Measurements from ENCODE around the gene ADORA1. TPM values are rescaled to one million over a fixed set of nuclear protein-coding genes. Genes with fewer than 3 reads are reported as not detected.

ADORA1 gene
- total RNA-seq, 3 donors from 2014 or later (not counting 1 experiment from before 2014, with no cell fraction given): not detected

DNA sequence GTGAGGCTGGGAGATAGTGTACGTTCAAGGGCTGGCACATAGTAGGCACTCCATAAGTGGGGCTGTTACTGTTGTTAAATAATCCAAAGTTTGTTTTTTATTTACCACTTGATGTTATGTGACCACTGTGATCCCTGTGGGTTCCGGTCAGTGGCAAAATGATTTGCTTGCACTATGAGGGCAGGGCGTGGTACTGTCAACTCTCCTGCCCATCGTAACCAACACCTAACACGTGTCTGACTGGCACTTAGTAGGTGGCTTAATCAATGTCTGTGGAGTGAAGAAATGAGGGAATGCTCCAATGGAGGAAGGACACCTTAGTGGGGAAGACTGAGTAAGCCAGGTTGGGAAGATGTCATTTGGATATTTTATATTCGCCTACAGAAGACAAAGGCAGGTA lies 14.6 kb downstream of the ADORA1 start:
- no peaks in the 10 kb centered on the region for H3K9me3 ChIP-seq (ENCODE audit: control insufficient read depth, insufficient read depth, low read length)
- Mint-ChIP-seq H3K4me1 (no peaks in the 10 kb centered on the region), H3K9me3 (no peaks in the 10 kb centered on the region), H3K36me3 (no peaks in the 10 kb centered on the region), H3K4me3 (no peak overlapping the region), H3K27me3 (ENCODE audit: low read depth in 2 of 2) (peaks cover 0 to 6% of the 10 kb centered on the region in 2 donors), H3K27ac (no peak overlapping the region)
- no peaks in the 10 kb centered on the region for H3K27me3 ChIP-seq (ENCODE audit: control insufficient read depth, insufficient read depth, low read length)
- ATAC-seq (no peak), DNase-seq (no peak)
- TF ChIP-seq, protein P1, sequence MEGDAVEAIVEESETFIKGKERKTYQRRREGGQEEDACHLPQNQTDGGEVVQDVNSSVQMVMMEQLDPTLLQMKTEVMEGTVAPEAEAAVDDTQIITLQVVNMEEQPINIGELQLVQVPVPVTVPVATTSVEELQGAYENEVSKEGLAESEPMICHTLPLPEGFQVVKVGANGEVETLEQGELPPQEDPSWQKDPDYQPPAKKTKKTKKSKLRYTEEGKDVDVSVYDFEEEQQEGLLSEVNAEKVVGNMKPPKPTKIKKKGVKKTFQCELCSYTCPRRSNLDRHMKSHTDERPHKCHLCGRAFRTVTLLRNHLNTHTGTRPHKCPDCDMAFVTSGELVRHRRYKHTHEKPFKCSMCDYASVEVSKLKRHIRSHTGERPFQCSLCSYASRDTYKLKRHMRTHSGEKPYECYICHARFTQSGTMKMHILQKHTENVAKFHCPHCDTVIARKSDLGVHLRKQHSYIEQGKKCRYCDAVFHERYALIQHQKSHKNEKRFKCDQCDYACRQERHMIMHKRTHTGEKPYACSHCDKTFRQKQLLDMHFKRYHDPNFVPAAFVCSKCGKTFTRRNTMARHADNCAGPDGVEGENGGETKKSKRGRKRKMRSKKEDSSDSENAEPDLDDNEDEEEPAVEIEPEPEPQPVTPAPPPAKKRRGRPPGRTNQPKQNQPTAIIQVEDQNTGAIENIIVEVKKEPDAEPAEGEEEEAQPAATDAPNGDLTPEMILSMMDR (IDR thresholded peaks at IDR 0.05): no peak
- no peaks in the 10 kb centered on the region for H3K4me1 ChIP-seq (ENCODE audit: control insufficient read depth, insufficient read depth, low read length)
- intact Hi-C loops (cut with micrococcal nuclease): no loop called here
- H3K27ac ChIP-seq (ENCODE audit: low read length): no peak overlapping the region
- H3K36me3 ChIP-seq (ENCODE audit: control insufficient read depth, insufficient read depth, low read length): no peaks in the 10 kb centered on the region
- no peak overlapping the region for H3K4me3 ChIP-seq (ENCODE audit: low read length)
- WGBS (ENCODE audit: insufficient coverage): 93% methylated on average over 6 of the region's 6 CpGs

DNA sequence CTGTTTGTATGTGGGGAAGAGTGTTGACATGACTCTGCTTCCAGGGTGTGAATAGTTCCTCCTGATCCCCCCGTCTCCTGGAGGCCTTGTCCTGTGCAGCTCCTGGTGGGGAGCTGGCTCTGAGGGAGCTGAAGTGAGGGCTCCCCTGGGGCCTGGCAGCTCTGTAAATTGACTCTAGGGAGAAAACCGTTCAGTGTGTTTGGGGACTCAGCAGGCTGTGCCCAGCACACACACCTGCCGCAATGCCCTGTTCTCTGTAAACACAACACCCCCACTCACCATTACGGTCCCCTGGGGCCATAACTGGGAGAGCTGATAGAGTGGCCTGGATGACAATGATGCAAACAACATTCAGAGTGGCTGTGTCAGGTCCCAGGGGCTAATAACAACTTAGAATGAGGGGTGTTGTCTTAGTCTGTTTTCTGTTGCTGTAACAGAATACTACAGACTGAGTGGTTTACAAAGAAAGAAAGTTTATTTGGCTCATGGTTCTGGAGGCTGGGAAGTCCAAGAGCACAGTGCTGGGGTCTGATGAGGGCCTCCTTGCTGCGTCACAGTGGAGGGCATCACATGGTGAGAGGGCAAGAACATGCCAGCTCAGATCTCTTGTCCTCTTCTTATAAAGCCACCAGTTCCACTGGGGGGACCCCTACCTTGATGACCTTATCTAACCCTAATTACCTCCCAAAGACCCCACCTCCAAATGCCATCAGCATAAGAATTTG lies 15.3 kb downstream of the ADORA1 start:
- H3K27me3 ChIP-seq (ENCODE audit: control insufficient read depth, insufficient read depth, low read length): no peaks in the 10 kb centered on the region
- TF ChIP-seq, protein P1 (IDR thresholded peaks at IDR 0.05): no peak
- Mint-ChIP-seq H3K4me1 (no peaks in the 10 kb centered on the region), H3K27me3 (ENCODE audit: low read depth in 2 of 2) (peaks cover 0 to 3% of the 10 kb centered on the region in 2 donors), H3K9me3 (no peaks in the 10 kb centered on the region), H3K27ac (no peak overlapping the region), H3K36me3 (no peaks in the 10 kb centered on the region), H3K4me3 (no peak overlapping the region)
- intact Hi-C loops (cut with micrococcal nuclease): no loop called here
- H3K36me3 ChIP-seq (ENCODE audit: control insufficient read depth, insufficient read depth, low read length): no peaks in the 10 kb centered on the region
- no peaks in the 10 kb centered on the region for H3K4me1 ChIP-seq (ENCODE audit: control insufficient read depth, insufficient read depth, low read length)
- ATAC-seq: no peak
- no peaks in the 10 kb centered on the region for H3K9me3 ChIP-seq (ENCODE audit: control insufficient read depth, insufficient read depth, low read length)
- DNase-seq: no peak
- no peak overlapping the region for H3K4me3 ChIP-seq (ENCODE audit: low read length)
- 65% methylated on average over 3 of the region's 5 CpGs for WGBS (ENCODE audit: insufficient coverage)
- H3K27ac ChIP-seq (ENCODE audit: low read length): no peak overlapping the region

DNA sequence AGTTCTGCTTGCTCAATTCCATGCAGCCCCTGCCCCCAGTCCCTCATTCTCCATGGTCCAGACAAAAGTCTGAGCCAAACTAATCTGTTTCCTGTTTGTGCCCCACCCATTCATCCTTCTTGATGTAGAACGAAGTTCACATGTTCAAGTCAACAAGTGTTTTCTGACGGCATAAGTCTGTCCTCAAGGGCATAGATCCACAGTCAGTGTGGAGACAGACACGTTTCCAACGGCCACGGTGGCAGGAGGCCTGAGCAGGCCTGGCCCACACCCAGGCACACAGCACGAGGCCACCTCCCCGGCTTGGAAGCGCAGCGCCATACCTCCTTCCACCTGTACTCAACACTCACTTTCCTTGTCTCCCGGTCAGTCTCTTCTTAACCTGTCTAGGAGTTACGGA lies 16.1 kb downstream of the ADORA1 start:
- Histone ChIP-seq H3K4me1 (ENCODE audit: control insufficient read depth, insufficient read depth, low read length) (no peaks in the 10 kb centered on the region), H3K9me3 (ENCODE audit: control insufficient read depth, insufficient read depth, low read length) (no peaks in the 10 kb centered on the region), H3K27me3 (ENCODE audit: control insufficient read depth, insufficient read depth, low read length) (no peaks in the 10 kb centered on the region), H3K4me3 (ENCODE audit: low read length) (no peak overlapping the region), H3K36me3 (ENCODE audit: control insufficient read depth, insufficient read depth, low read length) (no peaks in the 10 kb centered on the region), H3K27ac (ENCODE audit: low read length) (no peak overlapping the region)
- Mint-ChIP-seq H3K27me3 (ENCODE audit: low read depth in 2 of 2) (peaks cover 0 to 3% of the 10 kb centered on the region in 2 donors), H3K27ac (no peak overlapping the region), H3K4me3 (no peak overlapping the region), H3K4me1 (no peaks in the 10 kb centered on the region), H3K36me3 (no peaks in the 10 kb centered on the region), H3K9me3 (no peaks in the 10 kb centered on the region)
- DNase-seq (no peak), ATAC-seq (no peak)
- 93% methylated on average over 11 of the region's 11 CpGs for WGBS (ENCODE audit: insufficient coverage)
- TF ChIP-seq, protein P1 (IDR thresholded peaks at IDR 0.05): no peak
- intact Hi-C loops (cut with micrococcal nuclease): no loop called here

DNA sequence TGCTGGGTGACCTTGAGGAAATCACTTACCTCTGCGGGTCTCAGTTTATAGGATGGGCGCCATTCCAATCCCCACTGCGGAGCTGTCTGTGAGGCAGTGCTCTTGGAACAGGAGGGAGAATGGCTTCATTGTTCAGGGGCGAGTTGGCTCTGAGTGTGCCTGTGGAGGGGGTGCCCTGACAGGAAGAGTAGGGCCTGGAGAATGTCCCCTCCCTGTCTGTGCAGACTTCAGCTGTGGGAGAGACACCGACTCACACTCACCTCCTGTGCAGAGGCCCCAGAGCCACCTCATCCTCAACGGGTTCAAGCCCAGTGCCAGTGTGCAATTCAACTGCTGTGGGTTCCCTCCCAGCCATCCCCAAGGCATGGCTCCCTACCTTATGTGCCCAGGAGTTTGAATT lies 17.1 kb downstream of the ADORA1 start:
- Mint-ChIP-seq H3K36me3 (no peaks in the 10 kb centered on the region), H3K9me3 (no peaks in the 10 kb centered on the region), H3K27ac (no peak overlapping the region), H3K4me1 (no peaks in the 10 kb centered on the region), H3K27me3 (ENCODE audit: low read depth in 2 of 2) (peaks cover 0 to 3% of the 10 kb centered on the region in 2 donors), H3K4me3 (no peak overlapping the region)
- intact Hi-C loops (cut with micrococcal nuclease): no loop called here
- WGBS (ENCODE audit: insufficient coverage): 87% methylated on average over 6 of the region's 6 CpGs
- H3K27ac ChIP-seq (ENCODE audit: low read length): no peak overlapping the region
- no peaks in the 10 kb centered on the region for H3K36me3 ChIP-seq (ENCODE audit: control insufficient read depth, insufficient read depth, low read length)
- no peak overlapping the region for H3K4me3 ChIP-seq (ENCODE audit: low read length)
- TF ChIP-seq, protein P1 (IDR thresholded peaks at IDR 0.05): no peak
- no peaks in the 10 kb centered on the region for H3K27me3 ChIP-seq (ENCODE audit: control insufficient read depth, insufficient read depth, low read length)
- no peaks in the 10 kb centered on the region for H3K4me1 ChIP-seq (ENCODE audit: control insufficient read depth, insufficient read depth, low read length)
- H3K9me3 ChIP-seq (ENCODE audit: control insufficient read depth, insufficient read depth, low read length): no peaks in the 10 kb centered on the region
- DNase-seq (no peak), ATAC-seq (no peak)
